Measurements from ENCODE around the gene CDC42SE1.

Gene CDC42SE1

GRCh38 chr1:151056149-151056548 is 3.3 kb downstream of the CDC42SE1 start:
- DNase-seq = no peak
- in situ Hi-C loops (cut with HindIII; ENCODE audit: low pct_ligation_motif_present, low pct_unique_long_range_greater_than_20kb, low sequenced_read_pairs) = no loop called here

- in situ Hi-C loops (cut with HindIII; ENCODE audit: low pct_ligation_motif_present, low pct_unique_long_range_greater_than_20kb, low sequenced_read_pairs) = no loop called here
- no peak for DNase-seq
Observed at GRCh38 chr1:151055581-151055980, 3.8 kb downstream of the CDC42SE1 start.

- in situ Hi-C loops (cut with HindIII; ENCODE audit: low pct_ligation_motif_present, low pct_unique_long_range_greater_than_20kb, low sequenced_read_pairs) = no loop called here
Observed at GRCh38 chr1:151054971-151055547, 4.4 kb downstream of the CDC42SE1 start.

GRCh38 chr1:151051356-151052009 is 7.9 kb downstream of the CDC42SE1 start:
- no peak for DNase-seq

More at GRCh38 chr1:151054971-151055547, 4.4 kb downstream of the CDC42SE1 start:
- DNase-seq = no peak

GRCh38 chr1:151050051-151050688 is 9.3 kb downstream of the CDC42SE1 start:
- no peak for DNase-seq
- in situ Hi-C loops (cut with HindIII; ENCODE audit: low pct_ligation_motif_present, low pct_unique_long_range_greater_than_20kb, low sequenced_read_pairs) = no loop called here

More at GRCh38 chr1:151051356-151052009, 7.9 kb downstream of the CDC42SE1 start:
- in situ Hi-C loops (cut with HindIII; ENCODE audit: low pct_ligation_motif_present, low pct_unique_long_range_greater_than_20kb, low sequenced_read_pairs) = no loop called here

GRCh38 chr1:151049458-151049857 is 10.0 kb downstream of the CDC42SE1 start:
- no peak for DNase-seq
- in situ Hi-C loops (cut with HindIII; ENCODE audit: low pct_ligation_motif_present, low pct_unique_long_range_greater_than_20kb, low sequenced_read_pairs) = no loop called here

DNA sequence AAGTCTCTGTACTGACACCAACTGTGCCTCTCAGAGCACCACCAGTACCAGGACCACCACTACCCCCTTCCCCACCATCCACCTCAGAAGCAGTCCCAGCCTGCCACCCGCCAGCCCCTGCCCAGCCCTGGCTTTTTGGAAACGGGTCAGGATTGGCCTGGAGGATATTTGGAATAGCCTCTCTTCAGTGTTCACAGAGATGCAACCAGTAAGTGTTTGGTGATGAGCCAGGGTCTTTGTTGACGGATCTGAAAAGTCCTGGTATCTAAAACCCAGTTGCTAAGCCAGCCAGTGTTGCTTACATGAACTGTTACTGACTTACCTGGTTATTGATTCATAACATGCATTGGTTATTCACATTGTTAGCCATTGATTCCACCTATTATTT is 10.8 kb downstream of the CDC42SE1 start:
- in situ Hi-C loops (cut with HindIII; ENCODE audit: low pct_ligation_motif_present, low pct_unique_long_range_greater_than_20kb, low sequenced_read_pairs) = no loop called here

DNA sequence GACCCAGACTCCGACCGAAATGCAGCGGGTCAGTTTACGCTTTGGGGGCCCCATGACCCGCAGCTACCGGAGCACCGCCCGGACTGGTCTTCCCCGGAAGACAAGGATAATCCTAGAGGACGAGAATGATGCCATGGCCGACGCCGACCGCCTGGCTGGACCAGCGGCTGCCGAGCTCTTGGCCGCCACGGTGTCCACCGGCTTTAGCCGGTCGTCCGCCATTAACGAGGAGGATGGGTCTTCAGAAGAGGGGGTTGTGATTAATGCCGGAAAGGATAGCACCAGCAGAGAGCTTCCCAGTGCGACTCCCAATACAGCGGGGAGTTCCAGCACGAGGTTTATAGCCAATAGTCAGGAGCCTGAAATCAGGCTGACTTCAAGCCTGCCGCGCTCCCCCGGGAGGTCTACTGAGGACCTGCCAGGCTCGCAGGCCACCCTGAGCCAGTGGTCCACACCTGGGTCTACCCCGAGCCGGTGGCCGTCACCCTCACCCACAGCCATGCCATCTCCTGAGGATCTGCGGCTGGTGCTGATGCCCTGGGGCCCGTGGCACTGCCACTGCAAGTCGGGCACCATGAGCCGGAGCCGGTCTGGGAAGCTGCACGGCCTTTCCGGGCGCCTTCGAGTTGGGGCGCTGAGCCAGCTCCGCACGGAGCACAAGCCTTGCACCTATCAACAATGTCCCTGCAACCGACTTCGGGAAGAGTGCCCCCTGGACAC is 11.3 kb downstream of the CDC42SE1 start:
- peak; percentile 82 for DNase-seq
- in situ Hi-C loops (cut with HindIII; ENCODE audit: low pct_ligation_motif_present, low pct_unique_long_range_greater_than_20kb, low sequenced_read_pairs) = no loop called here

More for the DNA sequence above, 10.8 kb downstream of the CDC42SE1 start:
- no peak for DNase-seq

DNA sequence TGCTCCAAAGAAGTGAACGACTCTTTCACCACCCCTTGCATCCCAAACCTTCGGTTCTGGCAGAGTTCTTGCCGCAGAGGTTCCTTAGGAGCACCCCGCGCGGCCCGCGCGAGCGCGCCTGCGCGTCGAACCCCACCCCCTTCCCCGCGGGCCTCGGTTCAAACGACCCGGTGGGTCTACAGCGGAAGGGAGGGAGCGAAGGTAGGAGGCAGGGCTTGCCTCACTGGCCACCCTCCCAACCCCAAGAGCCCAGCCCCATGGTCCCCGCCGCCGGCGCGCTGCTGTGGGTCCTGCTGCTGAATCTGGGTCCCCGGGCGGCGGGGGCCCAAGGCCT is 11.9 kb downstream of the CDC42SE1 start, which contains the start of gene C1orf56:
TSS of gene C1orf56 (plus strand) at position 161 of the 334 bp plus-strand sequence. CDS start at position 258, 97 bp downstream.
- peak; percentile 84 for DNase-seq
- in situ Hi-C loops (cut with HindIII; ENCODE audit: low pct_ligation_motif_present, low pct_unique_long_range_greater_than_20kb, low sequenced_read_pairs) = no loop called here

DNA sequence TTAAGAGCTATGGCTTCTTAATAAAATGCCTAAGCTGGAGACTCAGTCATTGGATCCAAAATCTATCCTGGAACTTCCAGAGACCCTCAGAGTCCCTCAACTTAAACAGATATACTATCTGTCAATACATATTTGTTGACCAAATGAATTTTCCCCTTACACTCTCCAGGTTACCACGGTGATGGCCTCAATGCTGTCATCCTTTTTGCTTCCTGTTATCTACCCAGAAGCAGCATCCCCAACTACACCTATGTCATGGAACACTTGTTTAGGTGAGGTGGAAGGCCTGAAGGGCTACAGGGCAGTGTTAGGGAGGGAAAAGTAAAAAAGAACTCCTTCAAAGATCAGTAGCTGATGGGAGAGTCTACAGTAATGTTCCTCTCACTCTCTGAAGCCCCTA is 16.3 kb downstream of the CDC42SE1 start:
- no peak for DNase-seq
- in situ Hi-C loops (cut with HindIII; ENCODE audit: low pct_ligation_motif_present, low pct_unique_long_range_greater_than_20kb, low sequenced_read_pairs) = no loop called here

GRCh38 chr1:151039521-151039920 is 19.9 kb downstream of the CDC42SE1 start:
- in situ Hi-C loops (cut with HindIII; ENCODE audit: low pct_ligation_motif_present, low pct_unique_long_range_greater_than_20kb, low sequenced_read_pairs) = no loop called here
- no peak for DNase-seq

DNA sequence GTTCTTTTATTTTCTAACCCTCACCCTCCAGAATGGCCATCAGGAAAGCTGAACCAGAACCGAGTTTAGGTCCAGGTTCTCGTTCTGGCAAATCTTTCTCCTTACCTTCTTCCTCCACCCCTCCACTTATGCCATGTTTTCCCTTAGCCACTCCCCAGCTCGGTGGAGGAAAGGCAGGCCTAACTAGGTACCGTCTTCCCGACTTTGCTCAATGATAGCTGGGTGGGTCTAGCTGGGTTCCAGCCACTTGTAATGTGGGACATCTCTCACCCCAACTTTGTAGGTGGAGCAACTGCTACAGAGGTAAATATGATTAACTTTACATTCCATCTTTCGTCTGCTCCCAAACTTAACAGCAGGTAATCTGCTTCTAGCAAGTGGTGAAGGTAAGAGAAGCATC is 22.4 kb downstream of the CDC42SE1 start:
- in situ Hi-C loops (cut with HindIII; ENCODE audit: low pct_ligation_motif_present, low pct_unique_long_range_greater_than_20kb, low sequenced_read_pairs) = no loop called here
- DNase-seq = no peak

- no peak for DNase-seq
Observed at GRCh38 chr1:151036356-151036755, 23.1 kb downstream of the CDC42SE1 start, which contains the start of gene BNIPL. BNIPL (plus strand) TSS chr1:151036586; CDS start chr1:151036726, 140 bp downstream.

DNA sequence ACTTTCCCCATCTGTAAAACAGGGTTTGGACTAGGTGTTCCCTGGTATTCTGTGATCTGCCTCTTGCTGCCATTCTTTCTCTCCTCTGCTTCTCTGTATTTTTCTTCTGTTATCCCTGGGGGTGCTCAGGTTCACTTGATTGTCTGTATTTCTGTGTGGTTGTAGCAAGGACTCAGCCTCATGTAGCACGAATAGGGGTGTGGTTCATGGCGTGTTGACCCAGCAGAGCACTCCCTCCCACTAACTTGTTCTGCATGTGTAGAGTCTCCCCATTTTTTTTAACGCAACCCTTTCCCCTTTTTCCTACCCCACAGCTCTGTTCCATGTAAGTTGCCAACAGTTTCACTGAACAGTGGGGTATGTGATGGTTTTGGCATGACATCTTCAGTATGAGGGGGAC is 24.3 kb downstream of the CDC42SE1 start:
- no peak for DNase-seq
- in situ Hi-C loops (cut with HindIII; ENCODE audit: low pct_ligation_motif_present, low pct_unique_long_range_greater_than_20kb, low sequenced_read_pairs) = no loop called here

More at GRCh38 chr1:151036356-151036755, 23.1 kb downstream of the CDC42SE1 start, which contains the start of gene BNIPL:
- in situ Hi-C loops (cut with HindIII; ENCODE audit: low pct_ligation_motif_present, low pct_unique_long_range_greater_than_20kb, low sequenced_read_pairs) = no loop called here

DNA sequence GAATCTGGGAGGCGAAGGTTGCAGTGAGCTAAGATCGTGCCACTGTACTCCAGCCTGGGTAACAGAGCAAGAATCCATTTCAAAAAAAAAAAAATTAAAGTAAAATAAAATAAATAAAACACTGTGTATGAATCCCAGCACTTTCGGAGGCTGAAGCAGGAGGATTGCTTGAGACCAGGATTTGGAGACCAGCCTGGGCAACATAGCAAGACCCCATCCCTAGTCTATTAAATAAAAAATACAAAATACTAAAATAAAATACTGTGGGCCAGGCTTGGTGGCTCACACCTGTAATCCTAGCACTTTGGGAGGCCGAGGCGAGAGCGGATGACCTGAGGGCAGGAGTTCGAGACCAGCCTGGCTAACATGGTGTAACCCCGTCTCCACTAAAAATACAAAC is 27.3 kb downstream of the CDC42SE1 start:
- DNase-seq = no peak
- in situ Hi-C loops (cut with HindIII; ENCODE audit: low pct_ligation_motif_present, low pct_unique_long_range_greater_than_20kb, low sequenced_read_pairs) = no loop called here

GRCh38 chr1:151026460-151026859 is 33.0 kb downstream of the CDC42SE1 start:
- in situ Hi-C loops (cut with HindIII; ENCODE audit: low pct_ligation_motif_present, low pct_unique_long_range_greater_than_20kb, low sequenced_read_pairs) = no loop called here
- no peak for DNase-seq

DNA sequence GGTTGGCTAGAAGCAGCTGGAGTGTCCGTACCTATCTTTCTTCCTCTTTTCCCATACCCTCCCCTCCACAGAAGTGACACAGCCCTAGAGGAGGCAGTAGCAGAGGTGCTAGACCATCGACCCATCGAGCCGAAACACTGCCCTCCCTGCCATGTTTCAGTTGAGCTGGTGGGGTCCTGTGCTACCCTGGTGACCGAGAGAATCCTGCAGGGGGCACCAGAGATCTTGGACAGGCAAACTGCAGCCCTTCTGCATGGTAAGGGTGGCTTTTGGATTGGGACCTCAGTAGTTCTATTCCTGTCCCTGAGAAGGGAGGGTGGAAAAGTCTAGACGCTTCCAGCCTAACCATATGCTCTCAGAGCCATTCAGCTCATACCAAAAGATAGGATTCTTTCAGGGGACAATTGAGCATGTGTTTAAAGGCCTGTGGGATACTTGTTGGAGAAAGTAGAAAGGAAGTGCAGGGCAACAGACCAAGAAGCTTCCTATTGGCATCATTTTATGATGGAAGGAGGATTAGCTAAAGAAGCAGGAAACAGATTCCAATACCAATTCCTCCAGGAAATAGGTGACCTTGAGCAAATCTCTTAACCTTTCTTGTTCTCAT is 34.8 kb downstream of the CDC42SE1 start:
- peak; percentile 77 for DNase-seq
- in situ Hi-C loops (cut with HindIII; ENCODE audit: low pct_ligation_motif_present, low pct_unique_long_range_greater_than_20kb, low sequenced_read_pairs) = no loop called here

DNA sequence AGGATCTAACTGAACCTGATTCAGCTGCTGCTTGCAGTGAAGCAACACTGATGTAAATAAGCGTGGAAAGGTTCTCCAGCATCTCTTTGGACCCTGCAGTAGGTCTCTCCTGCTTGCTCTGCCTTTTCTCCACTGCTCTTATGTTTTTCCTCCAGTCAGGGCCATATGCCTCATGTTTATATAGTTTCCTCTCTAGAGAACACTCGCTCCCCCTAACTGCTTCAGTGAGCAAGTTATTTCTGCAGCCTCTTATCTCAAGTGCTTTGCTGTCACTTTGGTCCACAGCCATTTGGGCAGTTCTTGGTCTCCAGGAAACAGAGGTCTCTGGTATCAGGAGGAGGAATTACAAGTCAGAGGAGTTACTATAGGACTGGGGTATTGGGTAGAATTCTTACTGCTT is 45.9 kb downstream of the CDC42SE1 start:
- peak; percentile 56 for DNase-seq
- in situ Hi-C loops (cut with HindIII; ENCODE audit: low pct_ligation_motif_present, low pct_unique_long_range_greater_than_20kb, low sequenced_read_pairs) = no loop called here
